Measurements from ENCODE around the gene GATAD2B. TPM values are rescaled to one million over a fixed set of nuclear protein-coding genes. Genes with fewer than 3 reads are reported as not detected.

The GATAD2B gene
- total and polyA plus RNA-seq, 7 donors: 3.4 to 53.1 (median 34.8) TPM

DNA sequence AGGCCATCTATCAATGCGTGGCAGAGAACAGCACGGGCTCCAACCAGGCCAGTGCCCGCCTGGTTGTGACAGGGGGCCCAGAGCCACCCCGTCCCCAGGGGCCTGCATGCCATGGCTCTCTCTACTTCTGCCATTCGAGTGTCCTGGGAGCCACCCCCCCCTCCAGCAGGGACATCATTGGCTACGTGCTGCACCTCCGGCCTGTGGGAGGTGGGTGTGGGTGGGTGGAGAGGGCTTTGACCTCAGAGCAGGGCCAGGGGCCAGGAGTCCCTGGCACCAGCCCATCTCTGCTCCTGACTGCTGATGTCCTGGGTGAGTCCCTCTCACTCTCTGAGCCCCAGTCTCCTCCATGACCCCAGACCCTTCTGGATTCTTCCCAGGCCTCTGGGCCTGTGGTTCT lies 122.3 kb downstream of the GATAD2B start:
- H3K36me3 ChIP-seq (ENCODE audit: insufficient read depth in 1 of 2, low read depth in 1 of 2): no peaks in the 10 kb centered on the region
- no peak for ATAC-seq
- WGBS, 3 donors: 57 to 77% (median 60%) methylated on average over 7 of the region's 7 CpGs
- intact Hi-C loops (cut with DNase I): loop anchor here in 1 of 2 donors (10.0 kb wide), 1 partner anchor 464 kb away; no protein-coding TSS in a partner anchor
- H3K9me3 ChIP-seq: no peaks in the 10 kb centered on the region
- DNase-seq: peak; percentile 17 to 46
- peaks cover 5% of the 10 kb centered on the region for H3K4me1 ChIP-seq
- H3K27me3 ChIP-seq (ENCODE audit: insufficient read depth in 3 of 3, low read length in 2 of 3): no peaks in the 10 kb centered on the region
- TF ChIP-seq, protein P1, sequence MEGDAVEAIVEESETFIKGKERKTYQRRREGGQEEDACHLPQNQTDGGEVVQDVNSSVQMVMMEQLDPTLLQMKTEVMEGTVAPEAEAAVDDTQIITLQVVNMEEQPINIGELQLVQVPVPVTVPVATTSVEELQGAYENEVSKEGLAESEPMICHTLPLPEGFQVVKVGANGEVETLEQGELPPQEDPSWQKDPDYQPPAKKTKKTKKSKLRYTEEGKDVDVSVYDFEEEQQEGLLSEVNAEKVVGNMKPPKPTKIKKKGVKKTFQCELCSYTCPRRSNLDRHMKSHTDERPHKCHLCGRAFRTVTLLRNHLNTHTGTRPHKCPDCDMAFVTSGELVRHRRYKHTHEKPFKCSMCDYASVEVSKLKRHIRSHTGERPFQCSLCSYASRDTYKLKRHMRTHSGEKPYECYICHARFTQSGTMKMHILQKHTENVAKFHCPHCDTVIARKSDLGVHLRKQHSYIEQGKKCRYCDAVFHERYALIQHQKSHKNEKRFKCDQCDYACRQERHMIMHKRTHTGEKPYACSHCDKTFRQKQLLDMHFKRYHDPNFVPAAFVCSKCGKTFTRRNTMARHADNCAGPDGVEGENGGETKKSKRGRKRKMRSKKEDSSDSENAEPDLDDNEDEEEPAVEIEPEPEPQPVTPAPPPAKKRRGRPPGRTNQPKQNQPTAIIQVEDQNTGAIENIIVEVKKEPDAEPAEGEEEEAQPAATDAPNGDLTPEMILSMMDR (IDR thresholded peaks at IDR 0.05): no peak
- H3K27ac ChIP-seq: no peak overlapping the region
- H3K4me3 ChIP-seq: no peak overlapping the region

DNA sequence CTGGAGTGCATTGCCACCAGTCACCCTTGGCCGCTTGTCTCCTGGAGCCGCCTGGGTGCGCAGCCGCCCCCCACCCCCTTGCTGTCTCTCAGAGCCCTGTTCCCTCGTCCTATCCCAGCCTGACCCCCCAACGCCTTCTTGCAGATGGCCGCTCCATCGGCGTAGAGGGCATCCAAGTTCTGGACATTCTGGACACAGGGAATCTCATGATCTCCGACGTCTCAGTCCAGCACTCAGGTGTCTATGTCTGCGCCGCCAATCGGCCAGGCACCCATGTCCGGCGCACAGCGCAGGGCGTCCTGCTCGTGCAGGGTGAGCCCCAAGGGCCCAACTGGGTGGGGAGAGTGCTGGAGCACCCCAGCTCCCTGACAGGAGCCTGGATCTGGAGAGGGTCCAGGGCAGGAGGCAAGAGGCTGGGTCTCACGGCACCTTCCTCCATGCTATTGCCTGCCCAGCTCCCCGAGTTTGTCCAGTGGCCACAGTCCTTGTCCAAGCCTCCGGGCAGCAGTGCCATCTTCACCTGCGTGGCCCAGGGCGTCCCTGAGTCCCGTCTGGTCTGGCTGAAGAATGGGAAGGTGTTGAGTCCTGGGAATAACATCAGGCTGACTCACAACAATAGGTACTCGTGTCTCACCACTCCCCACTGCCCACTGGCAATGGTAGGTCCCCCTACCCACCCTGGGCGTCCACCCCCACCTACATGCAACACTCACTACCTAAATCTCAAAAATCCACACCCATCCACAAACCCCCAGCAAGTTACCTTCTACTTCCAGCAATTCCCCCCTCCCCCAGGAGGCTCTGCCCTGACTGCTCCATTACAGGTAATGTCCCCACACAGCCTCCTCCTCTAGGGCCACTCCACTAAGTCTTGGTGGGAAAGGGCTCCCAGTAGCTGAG lies 123.0 kb downstream of the GATAD2B start:
- peak in 1 of 2 donors; percentile 44 for DNase-seq
- TF ChIP-seq, protein P1 (IDR thresholded peaks at IDR 0.05): no peak
- ATAC-seq: no peak
- H3K27me3 ChIP-seq (ENCODE audit: insufficient read depth in 3 of 3, low read length in 2 of 3): no peaks in the 10 kb centered on the region
- H3K4me3 ChIP-seq: no peak overlapping the region
- H3K4me1 ChIP-seq: no peaks in the 10 kb centered on the region
- no peak overlapping the region for H3K27ac ChIP-seq
- WGBS, 3 donors: 89 to 92% (median 90%) methylated on average over 26 to 27 of the region's 27 CpGs
- intact Hi-C loops (cut with DNase I): loop anchor here (5.0 to 10.0 kb wide), 4 partner anchors 65 to 465 kb away; partner anchors contain the start of genes DENND4B (in 1 of the 2) and GATAD2B (in 1 of the 2)
- no peaks in the 10 kb centered on the region for H3K9me3 ChIP-seq
- no peaks in the 10 kb centered on the region for H3K36me3 ChIP-seq (ENCODE audit: insufficient read depth in 1 of 2, low read depth in 1 of 2)

DNA sequence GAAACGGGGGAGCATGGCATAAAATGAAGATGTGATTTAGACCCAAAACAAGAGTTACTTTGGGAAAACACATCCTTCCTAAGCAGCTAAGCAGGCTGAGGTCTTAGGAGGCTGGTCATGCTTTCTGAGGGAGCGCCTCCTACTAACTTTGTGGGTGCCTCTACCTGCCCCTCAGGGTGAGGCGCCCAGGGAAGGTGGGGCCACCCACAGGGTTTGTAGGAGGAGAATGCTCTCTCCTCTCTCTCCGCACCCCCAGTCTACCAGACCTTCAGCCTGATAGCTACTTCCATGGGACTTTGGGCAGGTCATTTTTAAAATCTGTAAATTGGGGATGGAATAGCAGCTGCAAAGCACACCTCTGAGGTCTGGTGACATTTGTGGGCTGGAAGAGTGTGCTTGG lies 123.8 kb downstream of the GATAD2B start:
- ATAC-seq (no peak), DNase-seq (peak in 1 of 2 donors; percentile 24)
- whole genome bisulfite sequencing, 3 donors: 82 to 94% (median 89%) methylated on average over 4 of the region's 4 CpGs
- intact Hi-C loops (cut with DNase I): loop anchor here (5.0 to 10.0 kb wide), 3 partner anchors 64 to 146 kb away; partner anchors contain the start of genes DENND4B (in 1 of the 2) and GATAD2B (in 1 of the 2)
- Histone ChIP-seq H3K4me1 (no peaks in the 10 kb centered on the region), H3K27ac (no peak overlapping the region), H3K4me3 (no peak overlapping the region), H3K36me3 (ENCODE audit: insufficient read depth in 1 of 2, low read depth in 1 of 2) (no peaks in the 10 kb centered on the region), H3K9me3 (no peaks in the 10 kb centered on the region), H3K27me3 (ENCODE audit: insufficient read depth in 3 of 3, low read length in 2 of 3) (no peaks in the 10 kb centered on the region)
- TF ChIP-seq, protein P1 (IDR thresholded peaks at IDR 0.05): no peak

DNA sequence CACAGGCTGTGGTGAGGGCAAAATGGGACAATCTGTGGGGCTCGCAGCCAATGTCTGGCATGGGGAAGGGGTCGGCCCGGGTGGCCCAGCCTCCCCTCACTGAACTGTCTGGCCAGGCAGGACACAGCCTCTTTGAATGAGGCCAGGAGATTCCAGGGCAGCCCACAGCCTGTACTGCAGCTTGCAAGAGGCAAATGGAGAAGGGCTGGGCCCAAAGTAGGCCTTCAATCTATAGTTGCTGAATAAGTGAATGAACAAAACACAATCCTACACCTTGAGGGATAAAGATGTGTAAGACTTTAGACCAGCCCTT lies 124.3 kb downstream of the GATAD2B start:
- WGBS, 3 donors: 53 to 64% (median 64%) methylated on average over 3 of the region's 3 CpGs
- H3K4me1 ChIP-seq: no peaks in the 10 kb centered on the region
- DNase-seq (peak in 1 of 2 donors; percentile 27), ATAC-seq (no peak)
- H3K27ac ChIP-seq: no peak overlapping the region
- no peaks in the 10 kb centered on the region for H3K9me3 ChIP-seq
- H3K36me3 ChIP-seq (ENCODE audit: insufficient read depth in 1 of 2, low read depth in 1 of 2): no peaks in the 10 kb centered on the region
- H3K27me3 ChIP-seq (ENCODE audit: insufficient read depth in 3 of 3, low read length in 2 of 3): no peaks in the 10 kb centered on the region
- intact Hi-C loops (cut with DNase I): loop anchor here (5.0 to 10.0 kb wide), 3 partner anchors 64 to 146 kb away; partner anchors contain the start of genes DENND4B (in 1 of the 2) and GATAD2B (in 1 of the 2)
- TF ChIP-seq, protein P1 (IDR thresholded peaks at IDR 0.05): no peak
- H3K4me3 ChIP-seq: no peak overlapping the region

Measured in psoas muscle (tissue), 8 donors.